K562 (cell line): ENCODE measurements around the gene CCDC77. TPM values are rescaled to one million over a fixed set of nuclear protein-coding genes. Genes with fewer than 3 reads are reported as not detected.

Experiments used
- BCL6 ChIP-seq: fragments of 250-450 bp; sonication (Bioruptor Pico); IDR thresholded peaks from 2 replicates; pipeline ENCODE4 v1.4.0; 2020
- CHD7 ChIP-seq: fragments of 200-600 bp; sonication (generic); IDR thresholded peaks from one replicate; pipeline ENCODE4 v1.6.1; 2012; ENCODE audit warnings: mild to moderate bottlenecking, low read depth, low read length, inconsistent platforms
- EP300 ChIP-seq: IDR thresholded peaks from 2 replicates; pipeline ENCODE4 v1.6.1; 2012; ENCODE audit warnings: low read length, improper control_type of control experiment
- ETV5 ChIP-seq: sonication (generic); formaldehyde crosslinking; IDR thresholded peaks from 2 replicates; pipeline ENCODE4 v1.4.0; 2020; ENCODE audit warnings: low read depth, mild to moderate bottlenecking, missing genetic modification reagents
- EWSR1 ChIP-seq: fragments of 450-650 bp; IDR thresholded peaks from 2 replicates; pipeline ENCODE4 v1.6.1; 2018; ENCODE audit warnings: borderline replicate concordance, mild to moderate bottlenecking, low read depth, moderate library complexity; ENCODE audit not compliant: partially characterized antibody
- GATAD2B ChIP-seq: fragments of 450-650 bp; IDR thresholded peaks from 2 replicates; pipeline ENCODE4 v1.6.1; 2017; ENCODE audit warnings: mild to moderate bottlenecking, borderline replicate concordance
- HDAC1 ChIP-seq, 2 experiments: fragments of 450-650 bp; IDR thresholded peaks; 2 replicates each; pipeline ENCODE4 v1.6.1; 2016 to 2017; ENCODE audit warnings: inconsistent platforms in 1 of 2, mild to moderate bottlenecking in 1 of 2, moderate library complexity in 1 of 2
- HNRNPK ChIP-seq: fragments of 200-400 bp; formaldehyde crosslinking; IDR thresholded peaks from one replicate; pipeline ENCODE4 v1.6.1; 2018; ENCODE audit warnings: mild to moderate bottlenecking, low read depth, low read length; ENCODE audit not compliant: poor library complexity, severe bottlenecking
- NBN ChIP-seq: fragments of 450-650 bp; IDR thresholded peaks from 2 replicates; pipeline ENCODE4 v1.6.1; 2016; ENCODE audit warnings: low read depth, mild to moderate bottlenecking
- NCOR1 ChIP-seq: fragments of 450-650 bp; IDR thresholded peaks from 2 replicates; pipeline ENCODE4 v1.6.1; 2016; ENCODE audit warnings: mild to moderate bottlenecking, moderate library complexity
- NFATC3 ChIP-seq: fragments of 450-650 bp; IDR thresholded peaks from 2 replicates; pipeline ENCODE4 v1.6.1; 2017; ENCODE audit warnings: mild to moderate bottlenecking
- RCOR1 ChIP-seq, 2 experiments: IDR thresholded peaks; 2 replicates each; pipeline ENCODE4 v1.6.1; 2012; ENCODE audit warnings: low read depth in 2 of 2, low read length in 2 of 2, borderline replicate concordance in 1 of 2, improper control_type of control experiment in 1 of 2
- SAFB ChIP-seq: fragments of 200-400 bp; formaldehyde crosslinking; IDR thresholded peaks from 2 replicates; pipeline ENCODE4 v1.6.1; 2017; ENCODE audit warnings: low read depth, low read length, borderline replicate concordance
- STAG1 ChIP-seq: sonication (generic); formaldehyde crosslinking; IDR thresholded peaks from 2 replicates; pipeline ENCODE4 v1.5.0; 2020; ENCODE audit warnings: missing genetic modification reagents, borderline replicate concordance
- TAL1 ChIP-seq: fragments of 450-650 bp; IDR thresholded peaks from 2 replicates; pipeline ENCODE4 v1.6.1; 2016; ENCODE audit warnings: mild to moderate bottlenecking
- TGIF2 ChIP-seq: sonication (generic); formaldehyde crosslinking; IDR thresholded peaks from 2 replicates; pipeline ENCODE4 v1.8.1; 2022; ENCODE audit warnings: mild to moderate bottlenecking, missing genetic modification reagents, moderate library complexity
- ZC3H11A ChIP-seq: IDR thresholded peaks from 2 replicates; pipeline ENCODE4 v1.6.1; 2012; ENCODE audit warnings: low read depth, low read length, improper control_type of control experiment
- ZNF134 ChIP-seq: fragments of 250-450 bp; sonication (Bioruptor Pico); conservative IDR thresholded peaks from 2 replicates; pipeline ENCODE4 v1.4.0; 2020
- polyA plus RNA-seq, 8 experiments: library from polyadenylated mRNA; depleted of rRNA in 4 of 8; stranded (reverse) in 5 of 8; unstranded in 3 of 8; fragments of >200 nt; fragmentation: Nextera tagmentation in 2 of 8; fragmentation: Illumina TruSeq in 1 of 8; extraction: Ambion mirVana in 2 of 8; extraction: Trizol in 1 of 8; gene quantifications; 2 replicates each; pipeline versions ENCODE4 v1.2.1 to v1.2.3, GENCODE V29; 2011 to 2014; ENCODE audit warnings: inconsistent platforms in 1 of 8, missing spikeins in 1 of 8
- total RNA-seq, 7 experiments: library from RNA; depleted of rRNA in 6 of 7; stranded (reverse); fragments of >200 nt in 6 of 7; fragmentation: Illumina TruSeq in 2 of 7; extraction: Trizol in 2 of 7; gene quantifications; 2 replicates each; pipeline versions ENCODE4 v1.2.1 to v1.2.3, GENCODE V29; 2011 to 2021; ENCODE audit warnings: low replicate concordance in 1 of 7
- TF ChIP-seq, protein P1 (sequence below): fragments of 250-450 bp; sonication (Bioruptor Pico); IDR thresholded peaks from 2 replicates; pipeline ENCODE4 v1.5.0; 2021

CCDC77 gene
- total and polyA plus RNA-seq, 9 of the 15 experiments (the other 6 are each of a cell fraction or from before 2014, with no cell fraction given), result 10.5 to 26.5 (median 17.8) TPM

- TF ChIP-seq, protein P1, sequence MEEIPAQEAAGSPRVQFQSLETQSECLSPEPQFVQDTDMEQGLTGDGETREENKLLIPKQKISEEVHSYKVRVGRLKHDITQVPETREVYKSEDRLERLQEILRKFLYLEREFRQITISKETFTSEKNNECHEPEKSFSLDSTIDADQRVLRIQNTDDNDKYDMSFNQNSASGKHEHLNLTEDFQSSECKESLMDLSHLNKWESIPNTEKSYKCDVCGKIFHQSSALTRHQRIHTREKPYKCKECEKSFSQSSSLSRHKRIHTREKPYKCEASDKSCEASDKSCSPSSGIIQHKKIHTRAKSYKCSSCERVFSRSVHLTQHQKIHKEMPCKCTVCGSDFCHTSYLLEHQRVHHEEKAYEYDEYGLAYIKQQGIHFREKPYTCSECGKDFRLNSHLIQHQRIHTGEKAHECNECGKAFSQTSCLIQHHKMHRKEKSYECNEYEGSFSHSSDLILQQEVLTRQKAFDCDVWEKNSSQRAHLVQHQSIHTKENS (CRISPR knock-in tag), result no peak
- TF ChIP-seq ZNF134 (CRISPR knock-in tag) (peak; percentile 83), STAG1 (CRISPR knock-in tag) (no peak), TAL1 (peak; percentile 59), BCL6 (CRISPR knock-in tag) (no peak), SAFB (no peak), CHD7 (no peak), NFATC3 (no peak), RCOR1 (IDR thresholded peaks at IDR 0.05; ENCODE audit: borderline replicate concordance in 1 of 2, low read depth in 2 of 2, low read length in 2 of 2) (peak; percentile 72 to 95; a peak in 3 of 4 replicates), ZC3H11A (no peak), NCOR1 (peak; percentile 18; the same call in 1 of the 2 replicates), EP300 (peak; percentile 34; the same call in 1 of the 2 replicates), HNRNPK (no peak), HDAC1 (IDR thresholded peaks at IDR 0.05) (peak in 1 of 2 experiments; percentile 75; a peak in 1 of 4 replicates), GATAD2B (no peak), NBN (no peak), ETV5 (no peak), EWSR1 (no peak), TGIF2 (CRISPR knock-in tag) (no peak)
These were observed 49.0 kb downstream of the CCDC77 start (continued) for GRCh38 chr12:450438-450837.
